Esophagus squamous epithelium (tissue), 5 donors: ENCODE measurements around the gene SUDS3. TPM values are rescaled to one million over a fixed set of nuclear protein-coding genes. Genes with fewer than 3 reads are reported as not detected.

Experiments used
- DNase-seq: peaks from one replicate; lab custom pipeline; 2025; lab: John Stamatoyannopoulos, UW
- H3K27ac ChIP-seq, 4 donors: fragments of 200-600 bp; sonication (generic); one replicate each; pipeline ENCODE4 v1.5.1; 2016 to 2019; ENCODE audit warnings: mild to moderate bottlenecking in 1 of 4
- H3K27me3 ChIP-seq, 4 donors: fragments of 200-600 bp; sonication (generic); 1 replicate in 3 of 4; 2 replicates in 1 of 4; pipeline versions ENCODE4 v1.5.1 to v1.6.0; 2017 to 2021; ENCODE audit warnings: antibody characterized with exemption in 1 of 4
- H3K36me3 ChIP-seq, 3 donors: fragments of 200-600 bp; sonication (generic); one replicate each; pipeline ENCODE4 v1.5.1; 2016 to 2019
- H3K4me1 ChIP-seq, 3 donors: fragments of 200-600 bp; sonication (generic); one replicate each; pipeline ENCODE4 v1.5.1; 2017 to 2019
- H3K4me3 ChIP-seq, 4 donors: fragments of 200-600 bp; sonication (generic); 1 replicate in 3 of 4; 2 replicates in 1 of 4; pipeline ENCODE4 v1.5.1; 2016 to 2019; ENCODE audit warnings: mild to moderate bottlenecking in 2 of 4, moderate library complexity in 1 of 4
- H3K9me3 ChIP-seq, 3 donors: fragments of 200-600 bp; sonication (generic); one replicate each; pipeline ENCODE4 v1.5.1; 2016 to 2019
- POLR2A ChIP-seq, 4 donors: fragments of 450-650 bp; IDR thresholded peaks; one replicate each; pipeline ENCODE4 v1.6.1; 2017; ENCODE audit warnings: antibody characterized with exemption in 4 of 4, mild to moderate bottlenecking in 4 of 4, moderate library complexity in 3 of 4
- WGBS, 2 donors: methylation state at CpG; one replicate each; pipeline ENCODE4 v1.1.5; 2018; 5-methylcytosine and 5-hydroxymethylcytosine counted together
- intact Hi-C: fragments of 100-400 bp; cut with DNase I; formaldehyde crosslinking; loops from one replicate; pipeline ENCODE4 v1.15.0; 2022
- total RNA-seq, 4 donors: library from RNA; depleted of rRNA; stranded (reverse); fragments of >200 nt; gene quantifications; one replicate each; pipeline ENCODE4 v1.1.0, GENCODE V29; 2016
- TF ChIP-seq, protein P1 (sequence below), 6 experiments: fragments of 450-650 bp in 4 of 6; fragments of 200-600 bp in 2 of 6; sonication (generic) in 2 of 6; IDR thresholded peaks; one replicate each; pipeline ENCODE4 v1.5.1; 2016 to 2019; ENCODE audit warnings: antibody characterized with exemption in 6 of 6, mild to moderate bottlenecking in 4 of 6, moderate library complexity in 4 of 6
- donor health status: DM: yes; HTN: yes; CAD: no.

Gene SUDS3
- total RNA-seq, 4 donors from 2014 or later = 43.3 to 55.0 (median 44.8) TPM

DNA sequence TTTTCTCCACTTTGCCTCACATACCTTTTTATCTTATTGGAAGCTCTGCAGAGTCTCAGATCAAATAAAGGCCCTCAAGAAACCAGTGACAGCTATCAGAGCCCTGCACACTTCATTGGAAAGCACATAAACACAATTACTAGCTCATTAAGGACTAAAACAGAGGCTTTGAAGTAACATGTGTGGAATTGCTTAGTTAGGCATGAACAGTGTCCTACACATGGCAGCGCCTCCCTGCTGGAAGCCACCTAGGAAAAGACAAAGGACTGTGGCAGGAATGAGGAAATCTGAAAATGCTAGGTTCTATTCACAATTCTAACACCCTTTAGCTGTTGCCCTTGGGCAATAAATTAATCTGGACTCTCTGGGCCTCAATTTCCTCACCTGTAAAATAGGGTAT lies 89.4 kb downstream of the SUDS3 start:
- Histone ChIP-seq H3K4me3 (no peak overlapping the region), H3K27me3 (no peaks in the 10 kb centered on the region), H3K9me3 (no peaks in the 10 kb centered on the region), H3K36me3 (no peaks in the 10 kb centered on the region), H3K4me1 (no peaks in the 10 kb centered on the region), H3K27ac (no peak overlapping the region)
- intact Hi-C loops = no loop called here
- WGBS, 2 donors = 82 to 83% methylated on average over 1 of the region's 1 CpG
- DNase-seq = no peak
- TF ChIP-seq, protein P1, sequence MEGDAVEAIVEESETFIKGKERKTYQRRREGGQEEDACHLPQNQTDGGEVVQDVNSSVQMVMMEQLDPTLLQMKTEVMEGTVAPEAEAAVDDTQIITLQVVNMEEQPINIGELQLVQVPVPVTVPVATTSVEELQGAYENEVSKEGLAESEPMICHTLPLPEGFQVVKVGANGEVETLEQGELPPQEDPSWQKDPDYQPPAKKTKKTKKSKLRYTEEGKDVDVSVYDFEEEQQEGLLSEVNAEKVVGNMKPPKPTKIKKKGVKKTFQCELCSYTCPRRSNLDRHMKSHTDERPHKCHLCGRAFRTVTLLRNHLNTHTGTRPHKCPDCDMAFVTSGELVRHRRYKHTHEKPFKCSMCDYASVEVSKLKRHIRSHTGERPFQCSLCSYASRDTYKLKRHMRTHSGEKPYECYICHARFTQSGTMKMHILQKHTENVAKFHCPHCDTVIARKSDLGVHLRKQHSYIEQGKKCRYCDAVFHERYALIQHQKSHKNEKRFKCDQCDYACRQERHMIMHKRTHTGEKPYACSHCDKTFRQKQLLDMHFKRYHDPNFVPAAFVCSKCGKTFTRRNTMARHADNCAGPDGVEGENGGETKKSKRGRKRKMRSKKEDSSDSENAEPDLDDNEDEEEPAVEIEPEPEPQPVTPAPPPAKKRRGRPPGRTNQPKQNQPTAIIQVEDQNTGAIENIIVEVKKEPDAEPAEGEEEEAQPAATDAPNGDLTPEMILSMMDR (IDR thresholded peaks at IDR 0.05) = no peak
- TF ChIP-seq POLR2A (IDR thresholded peaks at IDR 0.05) = no peak

Other genes with a start within 250 kb of the SUDS3 start
- 100 to 1,000 TPM; 166 to 237 (median 192) TPM for gene PEBP1, start 240.4 kb upstream of the SUDS3 start, total RNA-seq
- gene TAOK3, start 3.6 kb upstream of the SUDS3 start, total RNA-seq = 10 to 100 TPM; 13.7 to 27.7 (median 21.1) TPM